ENCODE data around the gene CDC20. TPM values are rescaled to one million over a fixed set of nuclear protein-coding genes. Genes with fewer than 3 reads are reported as not detected.
A peak's percentile ranks its signal among the peaks of the same experiment; 100 is the strongest.

Gene CDC20
- total and polyA plus RNA-seq, 2 donors from 2014 or later = 2.7 to 3.9 TPM

DNA sequence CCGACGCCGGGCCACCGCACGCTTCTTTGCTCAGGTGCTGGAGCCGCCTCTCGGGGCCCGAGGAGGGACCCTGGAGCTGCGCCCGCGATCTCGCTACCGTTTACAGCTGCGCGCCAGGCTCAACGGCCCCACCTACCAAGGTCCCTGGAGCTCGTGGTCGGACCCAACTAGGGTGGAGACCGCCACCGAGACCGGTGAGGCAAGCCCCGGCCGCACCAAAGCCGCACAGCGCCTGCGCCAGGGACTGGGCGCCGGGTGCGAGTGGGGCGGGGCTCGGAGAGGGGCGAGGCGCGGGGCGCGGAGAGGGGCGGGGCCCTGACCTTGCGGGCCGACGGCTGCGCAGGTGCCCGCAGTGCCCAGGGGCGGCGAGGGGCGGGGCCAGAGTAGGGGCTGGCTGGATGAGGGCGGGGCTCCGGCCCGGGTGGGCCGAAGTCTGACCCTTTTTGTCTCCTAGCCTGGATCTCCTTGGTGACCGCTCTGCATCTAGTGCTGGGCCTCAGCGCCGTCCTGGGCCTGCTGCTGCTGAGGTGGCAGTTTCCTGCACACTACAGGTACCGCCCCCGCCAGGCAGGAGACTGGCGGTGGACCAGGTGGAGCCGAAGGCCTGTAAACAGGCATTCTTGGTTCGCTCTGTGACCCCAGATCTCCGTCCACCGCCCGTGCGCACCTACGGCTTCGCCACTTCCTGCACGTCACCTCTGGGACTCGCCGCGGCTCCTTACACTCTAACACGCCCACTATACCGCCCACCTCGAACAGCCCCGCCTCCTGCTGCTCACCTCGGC, 9.8 kb upstream of the CDC20 start:
- H3K36me3 ChIP-seq (ENCODE audit: control insufficient read depth in 2 of 3, insufficient read depth in 3 of 3, low read length in 3 of 3) = no peaks in the 10 kb centered on the region
- H3K27ac ChIP-seq (ENCODE audit: low read depth in 2 of 2, low read length in 2 of 2) = peak overlapping the region; percentile 97 to 98
- H3K9me3 ChIP-seq (ENCODE audit: control insufficient read depth in 2 of 3, insufficient read depth in 1 of 3, low read length in 3 of 3) = no peaks in the 10 kb centered on the region
- intact Hi-C loops (cut with DNase I) = no loop called here
- H3K4me1 ChIP-seq (ENCODE audit: control insufficient read depth in 2 of 3, insufficient read depth in 2 of 3, low read depth in 1 of 3, low read length in 3 of 3) = peaks cover 3 to 17% (median 9%) of the 10 kb centered on the region in 3 donors
- H3K9ac ChIP-seq (ENCODE audit: low read length in 3 of 3) = peak overlapping the region; percentile 40 to 66 (median 52)
- TF ChIP-seq, protein P1, sequence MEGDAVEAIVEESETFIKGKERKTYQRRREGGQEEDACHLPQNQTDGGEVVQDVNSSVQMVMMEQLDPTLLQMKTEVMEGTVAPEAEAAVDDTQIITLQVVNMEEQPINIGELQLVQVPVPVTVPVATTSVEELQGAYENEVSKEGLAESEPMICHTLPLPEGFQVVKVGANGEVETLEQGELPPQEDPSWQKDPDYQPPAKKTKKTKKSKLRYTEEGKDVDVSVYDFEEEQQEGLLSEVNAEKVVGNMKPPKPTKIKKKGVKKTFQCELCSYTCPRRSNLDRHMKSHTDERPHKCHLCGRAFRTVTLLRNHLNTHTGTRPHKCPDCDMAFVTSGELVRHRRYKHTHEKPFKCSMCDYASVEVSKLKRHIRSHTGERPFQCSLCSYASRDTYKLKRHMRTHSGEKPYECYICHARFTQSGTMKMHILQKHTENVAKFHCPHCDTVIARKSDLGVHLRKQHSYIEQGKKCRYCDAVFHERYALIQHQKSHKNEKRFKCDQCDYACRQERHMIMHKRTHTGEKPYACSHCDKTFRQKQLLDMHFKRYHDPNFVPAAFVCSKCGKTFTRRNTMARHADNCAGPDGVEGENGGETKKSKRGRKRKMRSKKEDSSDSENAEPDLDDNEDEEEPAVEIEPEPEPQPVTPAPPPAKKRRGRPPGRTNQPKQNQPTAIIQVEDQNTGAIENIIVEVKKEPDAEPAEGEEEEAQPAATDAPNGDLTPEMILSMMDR (IDR thresholded peaks at IDR 0.05; ENCODE audit: borderline replicate concordance, extremely low read depth, insufficient read depth) = no peak
- peak overlapping the region; percentile 59 to 73 (median 70) for H3K4me3 ChIP-seq (ENCODE audit: low read length in 3 of 3)
- no peaks in the 10 kb centered on the region for H3K27me3 ChIP-seq (ENCODE audit: control insufficient read depth, insufficient read depth, low read length)
- no peak for FAIRE-seq
- DNase-seq = peak; percentile 95 to 98 (median 95)

DNA sequence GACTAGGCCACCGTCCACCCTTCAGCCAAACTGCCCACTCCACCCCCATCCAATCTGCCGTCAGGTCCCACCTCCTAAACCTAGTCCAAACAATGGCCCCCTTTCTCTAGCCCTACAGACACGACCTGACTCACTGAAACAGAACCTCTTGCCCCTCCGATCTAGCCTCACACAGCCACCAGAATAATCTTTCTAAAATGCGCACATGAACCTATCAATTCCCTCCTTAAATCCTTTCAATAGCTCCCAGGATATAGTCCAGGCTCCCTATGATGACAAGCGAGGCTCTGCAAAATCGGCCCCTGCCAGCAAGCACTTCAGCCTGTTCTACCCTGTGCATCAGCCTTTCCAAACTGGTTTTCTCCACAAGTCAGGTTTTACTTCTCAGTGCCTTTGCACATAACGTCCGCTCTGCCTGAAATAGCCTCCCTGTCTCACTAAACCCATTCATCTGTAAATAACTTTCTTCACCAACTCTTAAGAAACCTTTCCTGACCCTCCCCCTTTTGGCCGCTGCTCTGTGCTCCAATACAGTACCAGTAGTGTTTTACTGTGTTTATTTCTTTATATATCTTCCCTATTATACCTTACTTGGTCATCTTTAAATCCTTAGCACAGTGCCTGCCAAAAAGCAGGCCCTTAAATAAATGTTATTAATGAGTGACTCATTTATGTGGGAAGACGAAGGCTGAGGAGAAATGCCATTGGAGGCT, 9.0 kb upstream of the CDC20 start:
- DNase-seq = peak in 3 of 5 donors; percentile 39 to 57 (median 53)
- no peaks in the 10 kb centered on the region for H3K9me3 ChIP-seq (ENCODE audit: control insufficient read depth in 2 of 3, insufficient read depth in 1 of 3, low read length in 3 of 3)
- TF ChIP-seq, protein P1 (IDR thresholded peaks at IDR 0.05; ENCODE audit: borderline replicate concordance, extremely low read depth, insufficient read depth) = no peak
- peak overlapping the region; percentile 59 to 73 (median 70) for H3K4me3 ChIP-seq (ENCODE audit: low read length in 3 of 3)
- no peaks in the 10 kb centered on the region for H3K27me3 ChIP-seq (ENCODE audit: control insufficient read depth, insufficient read depth, low read length)
- intact Hi-C loops (cut with DNase I) = no loop called here
- peaks cover 3 to 17% (median 9%) of the 10 kb centered on the region in 3 donors for H3K4me1 ChIP-seq (ENCODE audit: control insufficient read depth in 2 of 3, insufficient read depth in 2 of 3, low read depth in 1 of 3, low read length in 3 of 3)
- peak overlapping the region; percentile 40 to 66 (median 52) for H3K9ac ChIP-seq (ENCODE audit: low read length in 3 of 3)
- H3K36me3 ChIP-seq (ENCODE audit: control insufficient read depth in 2 of 3, insufficient read depth in 3 of 3, low read length in 3 of 3) = no peaks in the 10 kb centered on the region
- no peak for FAIRE-seq
- H3K27ac ChIP-seq (ENCODE audit: low read depth in 2 of 2, low read length in 2 of 2) = peak overlapping the region; percentile 97 to 98

DNA sequence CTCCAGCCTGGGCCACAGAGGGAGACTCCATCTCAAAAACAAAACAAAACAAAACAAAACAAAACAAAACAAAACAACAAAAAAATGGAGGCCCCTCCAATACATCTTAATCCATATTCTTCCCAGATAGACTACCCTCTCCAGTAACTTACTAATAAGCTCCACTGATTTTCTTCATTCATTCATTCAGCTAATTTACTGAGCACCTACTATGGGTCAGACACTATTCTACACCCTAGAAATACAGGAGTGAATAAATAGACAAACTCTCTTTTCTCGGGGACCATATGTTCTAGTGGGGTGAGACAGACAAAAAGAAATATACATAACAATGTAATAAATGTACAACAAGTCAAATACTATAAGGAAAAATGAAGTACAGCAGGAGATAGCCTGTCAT, 7.8 kb upstream of the CDC20 start:
- DNase-seq = no peak
- Histone ChIP-seq H3K9ac (ENCODE audit: low read length in 3 of 3) (no peak overlapping the region), H3K27ac (ENCODE audit: low read depth in 2 of 2, low read length in 2 of 2) (no peak overlapping the region), H3K4me3 (ENCODE audit: low read length in 3 of 3) (no peak overlapping the region), H3K4me1 (ENCODE audit: control insufficient read depth in 2 of 3, insufficient read depth in 2 of 3, low read depth in 1 of 3, low read length in 3 of 3) (peaks cover 3 to 17% (median 9%) of the 10 kb centered on the region in 3 donors), H3K27me3 (ENCODE audit: control insufficient read depth, insufficient read depth, low read length) (no peaks in the 10 kb centered on the region), H3K36me3 (ENCODE audit: control insufficient read depth in 2 of 3, insufficient read depth in 3 of 3, low read length in 3 of 3) (no peaks in the 10 kb centered on the region), H3K9me3 (ENCODE audit: control insufficient read depth in 2 of 3, insufficient read depth in 1 of 3, low read length in 3 of 3) (no peaks in the 10 kb centered on the region)
- no peak for FAIRE-seq
- TF ChIP-seq, protein P1 (IDR thresholded peaks at IDR 0.05; ENCODE audit: borderline replicate concordance, extremely low read depth, insufficient read depth) = no peak
- intact Hi-C loops (cut with DNase I) = no loop called here

All from kidney (tissue), 14 donors.